Skeletal muscle satellite cell (primary cell): Measurements from ENCODE around the gene WDR86.

Source experiments
- H3K27me3 ChIP-seq: 2 replicates; pipeline ENCODE4 v1.7.0; 2013; ENCODE audit warnings: low read length; ENCODE audit not compliant: control insufficient read depth, insufficient read depth
- H3K36me3 ChIP-seq: 2 replicates; pipeline ENCODE4 v1.7.0; 2013; ENCODE audit warnings: mild to moderate bottlenecking, control low read depth, low read length; ENCODE audit not compliant: insufficient read depth
- H3K4me1 ChIP-seq: 2 replicates; pipeline ENCODE4 v1.7.0; 2013; ENCODE audit warnings: low read length; ENCODE audit not compliant: control insufficient read depth, insufficient read depth
- H3K4me2 ChIP-seq: 2 replicates; pipeline ENCODE4 v1.7.0; 2013; ENCODE audit warnings: mild to moderate bottlenecking, low read length
- H3K4me3 ChIP-seq: 2 replicates; pipeline ENCODE4 v1.7.0; 2013; ENCODE audit warnings: low read length
- H3K9ac ChIP-seq: 2 replicates; pipeline ENCODE4 v1.7.0; 2013; ENCODE audit warnings: mild to moderate bottlenecking, low read depth, low read length, moderate library complexity
- H3K9me3 ChIP-seq: replicated peaks from 2 replicates; pipeline ENCODE4 v1.7.0; 2013; ENCODE audit warnings: mild to moderate bottlenecking, control low read depth, low read length

The WDR86 gene

DNA sequence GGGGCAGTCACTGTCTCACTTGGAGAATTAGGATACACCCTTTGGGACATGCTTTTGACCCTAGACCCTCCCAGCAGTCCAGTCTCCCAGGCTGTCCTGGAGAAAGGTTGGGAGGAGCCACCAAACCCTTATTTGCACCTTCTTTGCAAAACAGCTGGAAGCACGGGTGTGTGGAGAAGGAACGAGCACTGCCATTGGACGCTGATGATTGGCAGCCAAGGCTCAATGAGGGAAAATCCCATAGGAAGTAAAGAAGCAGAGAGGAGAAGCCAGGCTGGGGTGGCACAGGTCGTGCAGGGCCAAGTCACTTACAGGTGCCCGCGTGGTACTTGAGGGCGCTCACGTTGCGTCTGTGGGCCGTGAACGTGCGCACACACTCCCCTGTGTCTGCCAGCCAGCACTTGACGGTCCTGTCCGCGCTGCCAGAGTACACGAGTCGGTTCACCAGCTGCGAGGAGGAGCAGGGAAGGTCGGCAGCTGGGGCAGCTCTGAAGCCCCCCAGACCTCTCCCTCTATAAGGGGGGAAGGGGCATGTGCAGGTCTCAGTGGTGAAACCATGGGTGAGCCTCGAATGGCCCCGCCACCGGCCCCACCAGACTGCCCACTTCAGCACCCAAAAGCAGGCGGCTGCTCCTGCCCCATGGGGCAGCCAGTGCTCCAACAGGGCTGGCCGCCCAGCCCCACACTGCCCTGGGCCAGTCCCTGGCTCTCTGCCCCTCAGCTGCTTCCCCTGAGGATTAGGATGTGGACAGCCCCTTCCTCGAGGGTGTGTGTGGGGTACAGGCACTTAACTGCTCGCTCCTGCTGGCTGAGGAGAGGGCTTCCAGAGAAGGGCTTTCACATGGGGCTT lies 24.8 kb downstream of the WDR86 start:
- Histone ChIP-seq H3K4me3 (no peak overlapping the region), H3K27me3 (peaks cover 86% of the 10 kb centered on the region), H3K9me3 (no peaks in the 10 kb centered on the region), H3K4me1 (no peaks in the 10 kb centered on the region), H3K9ac (no peak overlapping the region), H3K36me3 (no peaks in the 10 kb centered on the region), H3K4me2 (no peak overlapping the region)

DNA sequence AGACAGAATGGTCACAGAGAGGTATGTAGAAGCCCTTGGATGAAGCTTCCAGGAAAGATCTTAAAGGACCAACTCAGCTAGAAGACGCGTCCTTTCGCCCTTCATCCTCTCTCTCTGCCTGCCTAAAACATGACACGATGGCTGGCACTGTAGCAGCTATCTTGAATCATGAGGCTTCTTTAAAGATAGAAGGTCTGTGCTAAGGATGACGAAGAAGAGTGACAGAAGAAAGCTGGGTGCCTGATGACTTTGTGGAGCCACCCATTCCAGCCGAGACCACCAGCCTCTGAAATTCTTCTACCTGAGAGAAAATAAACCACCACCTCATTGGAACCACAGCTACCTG lies 25.5 kb downstream of the WDR86 start:
- no peak overlapping the region for H3K9ac ChIP-seq
- H3K36me3 ChIP-seq, result no peaks in the 10 kb centered on the region
- H3K4me1 ChIP-seq, result no peaks in the 10 kb centered on the region
- no peak overlapping the region for H3K4me3 ChIP-seq
- H3K27me3 ChIP-seq, result peaks cover 81% of the 10 kb centered on the region
- no peaks in the 10 kb centered on the region for H3K9me3 ChIP-seq
- no peak overlapping the region for H3K4me2 ChIP-seq

DNA sequence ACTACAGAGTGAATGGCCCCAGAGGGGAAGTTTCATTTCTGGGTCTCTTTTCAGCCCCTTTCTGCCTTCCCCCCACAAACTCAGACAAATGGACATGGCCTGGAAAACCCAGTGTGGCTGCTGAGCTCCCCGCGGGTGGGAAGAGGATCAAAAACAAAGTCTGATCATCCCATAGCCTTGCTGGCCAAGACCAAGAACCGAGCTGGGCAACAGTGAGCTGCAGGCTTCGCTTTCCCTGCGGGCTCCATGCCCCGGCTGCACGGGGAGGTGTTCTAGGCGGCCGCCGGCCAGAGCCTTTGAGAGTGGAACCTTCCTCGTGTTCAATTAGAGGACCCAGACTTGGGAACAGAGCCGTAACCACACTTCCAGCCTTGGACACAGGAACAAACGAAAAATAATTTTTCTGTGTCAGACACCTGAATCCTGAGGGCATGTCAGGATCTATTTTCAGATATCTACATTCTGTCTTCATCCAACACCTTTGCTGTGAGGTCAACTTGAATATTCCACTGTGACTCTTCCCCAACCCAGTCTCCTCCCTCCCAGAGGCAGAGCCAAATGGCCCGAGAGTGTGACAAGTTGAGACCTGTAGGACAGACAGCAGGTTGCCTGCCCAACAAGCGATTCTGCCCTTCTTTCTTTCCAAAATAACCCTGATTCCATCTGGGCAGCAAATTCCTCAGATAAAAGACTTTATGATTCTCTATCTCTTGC lies 26.0 kb downstream of the WDR86 start:
- peaks cover 76% of the 10 kb centered on the region for H3K27me3 ChIP-seq
- no peak overlapping the region for H3K9ac ChIP-seq
- no peak overlapping the region for H3K4me2 ChIP-seq
- no peaks in the 10 kb centered on the region for H3K9me3 ChIP-seq
- no peaks in the 10 kb centered on the region for H3K36me3 ChIP-seq
- no peak overlapping the region for H3K4me3 ChIP-seq
- no peaks in the 10 kb centered on the region for H3K4me1 ChIP-seq

DNA sequence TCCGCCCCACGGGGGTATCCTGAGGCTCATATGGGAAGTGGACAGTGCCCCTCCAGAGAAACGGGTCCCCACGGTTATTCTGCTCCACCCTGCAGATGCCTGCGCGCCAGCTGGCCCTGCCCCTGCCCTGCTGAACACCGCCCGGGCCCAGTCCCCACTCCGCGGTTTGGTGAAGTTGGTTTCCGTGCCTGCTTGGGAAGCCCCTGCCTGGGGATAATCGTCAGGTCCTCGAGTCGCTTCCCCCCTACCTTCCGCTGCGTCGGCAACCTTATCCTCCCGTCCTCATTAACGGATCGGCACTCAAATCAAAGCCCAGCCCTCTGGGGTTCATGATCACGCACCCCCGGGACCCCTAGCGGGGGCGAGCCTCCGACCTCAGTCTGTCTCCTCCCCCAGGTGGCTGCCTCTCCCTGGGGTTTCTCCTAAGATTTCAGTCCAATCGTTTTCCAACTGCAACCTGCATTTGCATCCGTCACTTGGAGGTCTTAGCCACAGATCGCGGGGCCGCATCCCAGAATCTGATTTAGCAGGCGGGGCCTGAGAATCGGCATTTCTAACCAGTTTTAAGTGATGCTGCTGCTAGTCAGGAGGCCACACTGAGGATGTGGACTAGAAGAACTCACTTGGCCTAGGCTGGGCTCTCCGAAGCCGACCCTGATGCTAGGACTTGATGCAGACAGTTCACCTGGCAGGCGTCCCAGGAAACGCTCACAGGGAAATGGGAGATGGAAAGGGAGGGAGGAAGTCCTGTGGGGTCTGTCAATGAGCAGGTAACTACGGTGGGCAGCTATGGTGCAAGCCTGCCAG lies 27.6 kb downstream of the WDR86 start:
- no peak overlapping the region for H3K9ac ChIP-seq
- H3K9me3 ChIP-seq, result no peaks in the 10 kb centered on the region
- H3K4me1 ChIP-seq, result no peaks in the 10 kb centered on the region
- peaks cover 63% of the 10 kb centered on the region for H3K27me3 ChIP-seq
- peaks cover 2% of the 10 kb centered on the region for H3K36me3 ChIP-seq
- no peak overlapping the region for H3K4me2 ChIP-seq
- no peak overlapping the region for H3K4me3 ChIP-seq

DNA sequence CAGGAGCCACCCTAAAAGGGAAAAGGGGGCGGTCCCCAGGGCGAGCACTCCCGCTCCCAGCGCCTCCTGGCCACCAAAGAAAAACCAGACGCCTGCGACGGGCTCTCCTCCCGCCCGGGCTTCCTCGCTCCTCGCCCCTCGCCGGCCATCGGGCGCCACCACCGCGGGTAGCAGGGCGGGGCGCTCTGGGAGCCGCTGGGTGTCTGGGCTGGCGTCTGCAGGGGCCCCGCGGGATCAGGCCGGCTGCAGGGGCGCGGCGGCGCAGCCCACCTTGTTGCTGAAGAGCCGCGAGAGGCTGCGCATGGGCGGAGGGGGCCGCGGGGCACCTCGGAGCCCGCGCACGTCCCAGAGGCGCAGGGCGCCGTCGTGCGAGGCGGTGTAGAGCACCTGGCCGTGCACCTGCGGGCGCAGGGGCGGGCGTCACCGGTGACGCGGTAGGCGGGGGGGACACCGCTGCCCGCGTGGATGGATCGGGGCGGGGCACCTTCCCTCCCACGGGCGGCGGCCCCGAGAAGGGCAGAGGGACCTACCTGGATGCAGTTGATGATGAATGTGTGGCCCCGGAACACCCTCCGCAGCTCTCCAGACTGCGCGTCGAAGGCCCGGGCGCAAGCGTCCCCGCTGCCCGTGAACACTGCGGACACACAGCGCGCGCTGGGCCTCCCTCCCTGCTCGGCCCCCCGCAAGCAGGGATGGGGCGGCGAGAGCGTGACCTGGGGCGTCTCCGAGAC lies 28.3 kb downstream of the WDR86 start:
- peaks cover 10% of the 10 kb centered on the region for H3K36me3 ChIP-seq
- no peak overlapping the region for H3K9ac ChIP-seq
- no peaks in the 10 kb centered on the region for H3K9me3 ChIP-seq
- peaks cover 55% of the 10 kb centered on the region for H3K27me3 ChIP-seq
- no peak overlapping the region for H3K4me3 ChIP-seq
- peak overlapping the region; percentile 25 for H3K4me2 ChIP-seq
- H3K4me1 ChIP-seq, result no peaks in the 10 kb centered on the region

DNA sequence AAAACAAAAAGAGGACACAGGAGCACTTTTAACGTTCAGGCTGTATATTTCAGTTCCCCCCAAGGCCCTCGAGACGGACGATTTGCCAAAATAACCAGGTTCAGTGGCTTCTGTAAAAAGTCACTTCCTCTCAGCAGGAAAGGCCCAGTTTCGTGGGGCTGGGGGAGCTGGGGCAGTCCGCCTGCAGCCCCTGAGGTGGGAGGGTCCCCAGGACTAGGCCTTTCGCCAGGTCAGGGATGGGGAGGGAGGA lies 28.8 kb downstream of the WDR86 start:
- H3K4me3 ChIP-seq, result no peak overlapping the region

DNA sequence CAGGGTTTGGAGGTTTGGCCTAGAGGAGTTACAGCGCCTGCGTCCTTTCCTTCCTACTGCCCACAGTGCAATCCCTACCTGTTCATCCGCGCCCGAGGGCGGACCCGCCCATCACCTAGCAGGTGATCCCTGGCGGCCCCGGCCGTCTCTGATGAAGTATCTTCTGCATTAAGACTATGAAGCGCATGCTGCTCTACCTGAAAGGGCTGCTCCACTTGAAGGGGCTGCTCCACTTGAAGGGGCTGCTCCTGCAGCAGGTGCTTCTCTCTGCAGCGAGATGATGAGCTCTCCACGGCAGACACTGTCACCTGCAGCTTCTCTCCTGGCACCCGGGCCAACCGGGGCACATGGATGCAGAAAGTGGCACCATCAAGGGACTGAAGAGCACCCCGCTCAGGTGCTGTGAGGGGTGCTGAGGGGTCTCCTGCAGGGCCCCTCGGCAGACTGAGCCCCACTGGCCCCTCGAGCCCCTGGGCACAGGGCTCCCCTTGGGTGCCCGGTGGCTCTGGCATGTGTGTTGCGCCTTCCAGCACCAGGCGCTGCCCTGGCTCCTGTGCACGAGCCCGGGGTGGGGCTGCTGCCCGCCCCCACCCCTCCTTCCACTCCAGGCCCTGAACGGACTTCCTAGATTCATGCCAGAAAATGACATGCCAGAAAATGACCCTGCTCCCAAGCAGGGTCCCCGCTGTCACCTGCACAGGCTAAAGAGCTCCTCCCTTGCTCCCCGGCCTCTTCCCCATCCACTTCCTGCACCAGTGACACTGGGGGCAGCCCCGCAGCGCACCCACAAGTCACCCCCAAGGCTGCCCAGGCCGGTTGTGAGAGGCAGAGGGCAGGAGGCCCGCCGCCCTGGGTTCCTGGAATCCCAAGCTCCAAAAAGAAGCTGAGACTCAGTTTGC lies 29.4 kb downstream of the WDR86 start:
- no peak overlapping the region for H3K9ac ChIP-seq
- H3K4me3 ChIP-seq, result no peak overlapping the region
- peaks cover 13% of the 10 kb centered on the region for H3K36me3 ChIP-seq
- H3K9me3 ChIP-seq, result no peaks in the 10 kb centered on the region
- no peaks in the 10 kb centered on the region for H3K4me1 ChIP-seq
- H3K4me2 ChIP-seq, result no peak overlapping the region
- H3K27me3 ChIP-seq, result peaks cover 44% of the 10 kb centered on the region

More for the DNA sequence above, 28.8 kb downstream of the WDR86 start:
- Histone ChIP-seq H3K9me3 (no peaks in the 10 kb centered on the region), H3K4me1 (no peaks in the 10 kb centered on the region), H3K27me3 (peaks cover 50% of the 10 kb centered on the region), H3K4me2 (no peak overlapping the region), H3K36me3 (peaks cover 13% of the 10 kb centered on the region), H3K9ac (no peak overlapping the region)

DNA sequence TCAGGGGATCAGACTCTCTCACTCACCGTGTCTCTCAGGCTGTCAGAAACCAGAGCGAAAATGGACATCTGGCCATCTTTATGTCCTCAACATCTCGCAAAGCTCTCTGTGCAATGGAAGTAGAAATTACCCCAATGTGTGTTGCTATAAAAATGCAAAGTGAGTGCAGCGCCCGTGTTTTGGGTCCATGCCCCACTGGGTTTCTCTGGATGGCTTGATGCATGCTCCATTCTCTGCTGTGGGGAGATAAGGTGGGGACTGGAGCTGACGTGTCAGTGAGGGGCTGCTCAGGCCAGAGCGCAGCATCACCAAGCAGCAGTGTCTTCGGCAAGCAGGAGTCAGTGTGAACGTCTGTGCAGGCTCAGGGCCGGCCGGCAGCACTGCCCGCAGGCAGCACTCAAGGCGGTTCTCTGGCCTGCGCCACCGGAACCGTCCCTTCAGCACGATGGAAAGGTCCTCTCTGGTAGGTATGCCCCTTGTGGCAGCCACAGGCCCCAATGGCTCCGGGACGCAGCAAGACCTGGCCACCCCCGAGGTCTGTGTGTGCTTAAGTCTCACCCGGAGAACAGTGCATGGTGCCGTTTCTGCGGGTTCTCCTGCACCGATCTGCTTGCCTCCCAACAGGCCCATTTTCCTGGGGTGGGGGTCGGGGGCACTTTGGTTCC lies 30.2 kb downstream of the WDR86 start:
- H3K9me3 ChIP-seq, result no peaks in the 10 kb centered on the region
- H3K27me3 ChIP-seq, result peaks cover 36% of the 10 kb centered on the region
- no peak overlapping the region for H3K9ac ChIP-seq
- H3K36me3 ChIP-seq, result peaks cover 13% of the 10 kb centered on the region
- H3K4me2 ChIP-seq, result no peak overlapping the region
- H3K4me3 ChIP-seq, result no peak overlapping the region
- H3K4me1 ChIP-seq, result no peaks in the 10 kb centered on the region

DNA sequence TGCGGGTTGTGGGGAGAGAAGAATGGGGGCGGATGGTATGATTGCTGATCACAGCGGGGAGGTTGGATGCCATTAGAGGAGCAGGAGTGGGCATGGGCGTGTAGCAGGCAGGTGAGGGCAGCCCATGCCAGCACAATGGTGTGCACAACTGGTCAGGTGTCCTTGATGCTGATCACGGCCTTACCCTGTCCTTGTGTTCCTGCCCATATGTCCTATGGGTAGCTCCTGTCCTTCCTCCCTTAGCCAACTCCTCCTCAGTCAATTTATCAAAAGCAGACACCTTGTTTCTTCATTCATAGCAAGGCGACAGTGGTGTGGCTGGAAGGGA lies 30.7 kb downstream of the WDR86 start:
- no peaks in the 10 kb centered on the region for H3K9me3 ChIP-seq
- no peak overlapping the region for H3K4me3 ChIP-seq
- peaks cover 13% of the 10 kb centered on the region for H3K36me3 ChIP-seq
- H3K9ac ChIP-seq, result no peak overlapping the region
- peaks cover 31% of the 10 kb centered on the region for H3K27me3 ChIP-seq
- no peaks in the 10 kb centered on the region for H3K4me1 ChIP-seq
- H3K4me2 ChIP-seq, result no peak overlapping the region

DNA sequence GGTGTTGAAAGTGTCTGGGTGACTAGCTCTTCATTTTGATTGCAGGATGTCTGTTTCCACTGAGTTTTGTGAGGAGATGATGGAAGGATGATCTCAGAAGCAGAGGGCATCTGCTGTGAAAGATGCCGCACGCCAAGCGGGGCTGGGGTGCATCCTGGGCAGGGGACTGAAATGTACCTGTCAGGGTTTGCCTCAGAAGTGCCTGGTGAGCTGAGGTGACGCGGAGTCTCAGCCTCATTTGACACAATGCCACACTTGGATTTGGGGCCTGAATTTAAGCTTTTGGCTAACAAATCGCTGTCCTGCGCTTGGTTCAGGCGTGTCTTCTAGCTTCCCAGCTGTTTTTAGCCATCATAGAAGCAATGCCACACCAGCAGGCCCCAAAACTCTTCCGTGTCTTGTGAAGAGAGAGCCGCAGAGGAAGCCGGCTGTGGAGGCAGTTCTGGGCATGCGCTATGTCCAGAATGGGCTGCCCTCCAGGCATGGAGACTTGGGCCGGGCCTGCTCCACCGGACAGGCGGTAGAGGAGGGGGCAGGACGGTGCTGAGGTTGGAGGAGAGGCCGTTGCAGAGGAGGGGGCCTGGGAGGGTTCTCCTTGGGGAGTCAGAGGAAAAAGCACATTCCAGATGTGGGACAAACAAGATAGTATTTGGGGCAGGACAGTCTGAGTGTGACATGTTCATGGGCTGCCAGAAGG lies 31.2 kb downstream of the WDR86 start:
- no peaks in the 10 kb centered on the region for H3K9me3 ChIP-seq
- H3K4me1 ChIP-seq, result no peaks in the 10 kb centered on the region
- H3K4me3 ChIP-seq, result no peak overlapping the region
- H3K4me2 ChIP-seq, result no peak overlapping the region
- H3K27me3 ChIP-seq, result peaks cover 26% of the 10 kb centered on the region
- H3K9ac ChIP-seq, result no peak overlapping the region
- H3K36me3 ChIP-seq, result peaks cover 13% of the 10 kb centered on the region
